ENCODE measurements around the gene FGD6.
A peak's percentile ranks its signal among the peaks of the same experiment; 100 is the strongest.

- TF ChIP-seq POLR2A (IDR thresholded peaks at IDR 0.05) = no peak
- TF ChIP-seq CTCF (IDR thresholded peaks at IDR 0.05) = peak in 11 of 12 donors; percentile 75 to 95 (median 83)
These were observed 143.4 kb downstream of the FGD6 start for GRCh38 chr12:95073698-95074520.
